VCaP (cell line): ENCODE measurements around the gene SLC44A1.

Source experiments
- H3K27ac ChIP-seq: fragments of 450-650 bp; 2 replicates; pipeline ENCODE4 v1.5.1; 2017
- TF ChIP-seq, protein P1 (sequence below): fragments of 450-650 bp; conservative IDR thresholded peaks from 2 replicates; pipeline ENCODE4 v1.5.1; 2017; ENCODE audit warnings: mild to moderate bottlenecking, moderate library complexity

The SLC44A1 gene

GRCh38 chr9:105369911-105370310 lies 125.5 kb downstream of the SLC44A1 start:
- H3K27ac ChIP-seq, result no peak overlapping the region
- TF ChIP-seq, protein P1, sequence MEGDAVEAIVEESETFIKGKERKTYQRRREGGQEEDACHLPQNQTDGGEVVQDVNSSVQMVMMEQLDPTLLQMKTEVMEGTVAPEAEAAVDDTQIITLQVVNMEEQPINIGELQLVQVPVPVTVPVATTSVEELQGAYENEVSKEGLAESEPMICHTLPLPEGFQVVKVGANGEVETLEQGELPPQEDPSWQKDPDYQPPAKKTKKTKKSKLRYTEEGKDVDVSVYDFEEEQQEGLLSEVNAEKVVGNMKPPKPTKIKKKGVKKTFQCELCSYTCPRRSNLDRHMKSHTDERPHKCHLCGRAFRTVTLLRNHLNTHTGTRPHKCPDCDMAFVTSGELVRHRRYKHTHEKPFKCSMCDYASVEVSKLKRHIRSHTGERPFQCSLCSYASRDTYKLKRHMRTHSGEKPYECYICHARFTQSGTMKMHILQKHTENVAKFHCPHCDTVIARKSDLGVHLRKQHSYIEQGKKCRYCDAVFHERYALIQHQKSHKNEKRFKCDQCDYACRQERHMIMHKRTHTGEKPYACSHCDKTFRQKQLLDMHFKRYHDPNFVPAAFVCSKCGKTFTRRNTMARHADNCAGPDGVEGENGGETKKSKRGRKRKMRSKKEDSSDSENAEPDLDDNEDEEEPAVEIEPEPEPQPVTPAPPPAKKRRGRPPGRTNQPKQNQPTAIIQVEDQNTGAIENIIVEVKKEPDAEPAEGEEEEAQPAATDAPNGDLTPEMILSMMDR, result no peak

- TF ChIP-seq, protein P1, result no peak
- H3K27ac ChIP-seq, result no peak overlapping the region
These were observed 129.3 kb downstream of the SLC44A1 start for GRCh38 chr9:105373723-105374122.

- TF ChIP-seq, protein P1, result no peak
- no peak overlapping the region for H3K27ac ChIP-seq
These were observed 130.9 kb downstream of the SLC44A1 start for GRCh38 chr9:105375323-105375722.

- no peak overlapping the region for H3K27ac ChIP-seq
- TF ChIP-seq, protein P1, result no peak
These were observed 132.4 kb downstream of the SLC44A1 start for GRCh38 chr9:105376893-105377292.

GRCh38 chr9:105385381-105385985 lies 141.0 kb downstream of the SLC44A1 start:
- TF ChIP-seq, protein P1, result no peak
- no peak overlapping the region for H3K27ac ChIP-seq

GRCh38 chr9:105389796-105390195 lies 145.3 kb downstream of the SLC44A1 start:
- H3K27ac ChIP-seq, result no peak overlapping the region
- TF ChIP-seq, protein P1, result no peak

- TF ChIP-seq, protein P1, result no peak
- no peak overlapping the region for H3K27ac ChIP-seq
These were observed 146.4 kb downstream of the SLC44A1 start for GRCh38 chr9:105390871-105391270.
